CD4-positive, alpha-beta T cell treated with Interleukin-1 beta for 1 hour (primary cell): ENCODE measurements around the gene PARVG.

Experiments used
- DNase-seq, 2 donors: peaks; one replicate each; pipeline ENCODE4 v3.0.0-alpha.2; 2020 to 2022

Gene PARVG

GRCh38 chr22:44180706-44181032 is at the start of gene PARVG:
TSS of gene PARVG (plus strand) at chr22:44180925. CDS start at chr22:44183330, 2,405 bp downstream.
- peak; percentile 69 to 72 for DNase-seq

- DNase-seq, result no peak
Observed at GRCh38 chr22:44131412-44131811, 49.3 kb upstream of the PARVG start.

- no peak for DNase-seq
Observed at GRCh38 chr22:44131989-44132685, 48.6 kb upstream of the PARVG start.

- DNase-seq, result no peak
Observed at GRCh38 chr22:44132724-44133123, 48.0 kb upstream of the PARVG start.

GRCh38 chr22:44133161-44133560 is 47.6 kb upstream of the PARVG start:
- DNase-seq, result no peak

GRCh38 chr22:44133901-44134571 is 46.7 kb upstream of the PARVG start:
- no peak for DNase-seq

- no peak for DNase-seq
Observed at GRCh38 chr22:44136112-44136511, 44.6 kb upstream of the PARVG start.

- DNase-seq, result no peak
Observed at GRCh38 chr22:44136786-44137185, 43.9 kb upstream of the PARVG start.

- DNase-seq, result no peak
Observed at GRCh38 chr22:44137415-44137814, 43.3 kb upstream of the PARVG start.

GRCh38 chr22:44139773-44140172 is 41.0 kb upstream of the PARVG start:
- no peak for DNase-seq

- DNase-seq, result no peak
Observed at GRCh38 chr22:44142421-44143104, 38.2 kb upstream of the PARVG start.

- no peak for DNase-seq
Observed at GRCh38 chr22:44143105-44143474, 37.6 kb upstream of the PARVG start.

- DNase-seq, result no peak
Observed at GRCh38 chr22:44143579-44143978, 37.1 kb upstream of the PARVG start.

GRCh38 chr22:44144046-44144569 is 36.6 kb upstream of the PARVG start:
- no peak for DNase-seq

GRCh38 chr22:44145544-44145943 is 35.2 kb upstream of the PARVG start:
- DNase-seq, result no peak

GRCh38 chr22:44146088-44146861 is 34.5 kb upstream of the PARVG start:
- DNase-seq, result no peak

GRCh38 chr22:44147008-44147645 is 33.6 kb upstream of the PARVG start:
- DNase-seq, result no peak

GRCh38 chr22:44147821-44148574 is 32.7 kb upstream of the PARVG start:
- no peak for DNase-seq

- no peak for DNase-seq
Observed at GRCh38 chr22:44151676-44152075, 29.0 kb upstream of the PARVG start.

GRCh38 chr22:44153710-44154109 is 27.0 kb upstream of the PARVG start:
- no peak for DNase-seq

- DNase-seq, result peak; percentile 16 to 19
Observed at GRCh38 chr22:44154436-44154942, 26.2 kb upstream of the PARVG start.

GRCh38 chr22:44155115-44155514 is 25.6 kb upstream of the PARVG start:
- DNase-seq, result no peak
